SK-N-SH (cell line): Measurements from ENCODE around the gene SMU1. TPM values are rescaled to one million over a fixed set of nuclear protein-coding genes. Genes with fewer than 3 reads are reported as not detected.
"Not testable (repeated sequence)": the region's sequence is repeated elsewhere in the genome, so short reads cannot be mapped to it uniquely, and the experiment has no call there.

Source experiments
- CTCF ChIA-PET: fragments of 300-600, 350-600 bp; formaldehyde crosslinking; extraction: SDS; loops from one replicate; lab custom pipeline; 2021; lab: Yijun Ruan, JAX
- POLR2A ChIA-PET: fragments of 350-600 bp; sonication (Branson Sonifier 250); formaldehyde crosslinking; extraction: SDS; loops from one replicate; lab custom pipeline; 2020; ENCODE audit warnings: antibody characterized with exemption, inconsistent platforms; lab: Yijun Ruan, JAX
- DNase-seq: peaks from one replicate; pipeline ENCODE4 v3.0.0; 2012
- H2AFZ ChIP-seq: fragments of 200-600 bp; sonication (generic); 2 replicates; pipeline ENCODE4 v1.8.1; 2016; ENCODE audit warnings: antibody characterized with exemption, mild to moderate bottlenecking, low read depth
- H3F3A ChIP-seq: fragments of 200-600 bp; sonication (generic); replicated peaks from 2 replicates; pipeline ENCODE3; 2016; ENCODE audit warnings: antibody characterized with exemption, mild to moderate bottlenecking; ENCODE audit not compliant: insufficient read depth
- H3K27ac ChIP-seq, 2 experiments: fragments of 200-500 bp in 1 of 2; fragments of 200-600 bp in 1 of 2; sonication (Bioruptor generic) in 1 of 2; sonication (generic), shearing (Covaris generic) in 1 of 2; 2 replicates each; pipeline versions ENCODE4 v1.5.1 to v1.6.1; 2014 to 2016; ENCODE audit warnings: low read depth in 2 of 2, inconsistent platforms in 1 of 2, low read length in 1 of 2, mild to moderate bottlenecking in 1 of 2, mixed read lengths in 1 of 2
- H3K27me3 ChIP-seq: fragments of 200-600 bp; sonication (generic), shearing (Covaris generic); 2 replicates; pipeline ENCODE4 v1.6.1; 2016; ENCODE audit warnings: mixed run types; ENCODE audit not compliant: insufficient read depth
- H3K36me3 ChIP-seq, 2 experiments: fragments of 200-500 bp in 1 of 2; fragments of 200-600 bp in 1 of 2; sonication (Bioruptor generic) in 1 of 2; sonication (generic) in 1 of 2; replicated peaks in 1 of 2; 2 replicates each; pipeline versions ENCODE3 to v1.5.1; 2014 to 2016; ENCODE audit warnings: low read length in 1 of 2, mild to moderate bottlenecking in 1 of 2; ENCODE audit not compliant: insufficient read depth in 2 of 2, control insufficient read depth in 1 of 2
- H3K4me1 ChIP-seq, 2 experiments: fragments of 200-500 bp in 1 of 2; fragments of 200-600 bp in 1 of 2; sonication (Bioruptor generic) in 1 of 2; sonication (generic), shearing (Covaris generic) in 1 of 2; 2 replicates each; pipeline versions ENCODE4 v1.5.1 to v1.6.1; 2014 to 2016; ENCODE audit warnings: low read depth in 1 of 2, low read length in 1 of 2, mixed run types in 1 of 2; ENCODE audit not compliant: insufficient read depth in 2 of 2, control insufficient read depth in 1 of 2
- H3K4me2 ChIP-seq: fragments of 200-600 bp; sonication (generic), shearing (Covaris generic); 2 replicates; pipeline ENCODE4 v1.6.1; 2017; ENCODE audit warnings: mixed run types
- H3K4me3 ChIP-seq, 2 experiments: fragments of 200-500 bp in 1 of 2; fragments of 200-600 bp in 1 of 2; sonication (Bioruptor generic) in 1 of 2; sonication (generic), shearing (Covaris generic) in 1 of 2; 2 replicates each; pipeline versions ENCODE4 v1.5.1 to v1.8.1; 2014 to 2016; ENCODE audit warnings: low read depth in 2 of 2, inconsistent platforms in 1 of 2, low read length in 1 of 2, mild to moderate bottlenecking in 1 of 2, mixed read lengths in 1 of 2, moderate library complexity in 1 of 2
- H3K79me2 ChIP-seq: fragments of 200-600 bp; sonication (generic); 2 replicates; pipeline ENCODE4 v1.8.1; 2017; ENCODE audit warnings: mild to moderate bottlenecking; ENCODE audit not compliant: insufficient read depth
- H3K9ac ChIP-seq: fragments of 200-600 bp; sonication (generic); 2 replicates; pipeline ENCODE4 v1.6.1; 2017; ENCODE audit warnings: mixed run types
- H3K9me2 ChIP-seq: fragments of 200-600 bp; sonication (generic); 2 replicates; pipeline ENCODE4 v1.6.1; 2017; ENCODE audit warnings: mixed run types
- H3K9me3 ChIP-seq: fragments of 200-600 bp; sonication (generic); 2 replicates; pipeline ENCODE4 v1.6.1; 2017; ENCODE audit warnings: mixed run types, mild to moderate bottlenecking, moderate library complexity
- H4K20me1 ChIP-seq: fragments of 200-600 bp; sonication (generic); 2 replicates; pipeline ENCODE4 v1.6.1; 2017; ENCODE audit warnings: mild to moderate bottlenecking, mixed run types; ENCODE audit not compliant: insufficient read depth
- NFIC ChIP-seq: IDR thresholded peaks from 2 replicates; pipeline ENCODE4 v1.4.0; 2012; ENCODE audit warnings: borderline replicate concordance
- SIN3A ChIP-seq: IDR thresholded peaks from 2 replicates; pipeline ENCODE4 v1.6.1; 2012; ENCODE audit warnings: low read depth, mild to moderate bottlenecking, low read length, moderate library complexity, borderline replicate concordance
- WGBS: methylation state at CpG from one replicate; pipeline ENCODE4 v1.1.6; 2017; ENCODE audit warnings: low lambda C conversion rate; 5-methylcytosine and 5-hydroxymethylcytosine counted together
- polyA plus RNA-seq, 3 experiments: library from polyadenylated mRNA; depleted of rRNA; stranded (reverse); fragments of >200 nt; gene quantifications; 2 replicates each; pipeline ENCODE4 v1.2.3, GENCODE V29; 2012
- TF ChIP-seq, protein P1 (sequence below): IDR thresholded peaks from 2 replicates; pipeline ENCODE4 v1.6.1; 2012; ENCODE audit warnings: mild to moderate bottlenecking, low read depth, low read length, moderate library complexity

SMU1 gene
- polyA plus RNA-seq, 1 of the 3 experiments (the other 2 are of a cell fraction), result 9.8 TPM

DNA sequence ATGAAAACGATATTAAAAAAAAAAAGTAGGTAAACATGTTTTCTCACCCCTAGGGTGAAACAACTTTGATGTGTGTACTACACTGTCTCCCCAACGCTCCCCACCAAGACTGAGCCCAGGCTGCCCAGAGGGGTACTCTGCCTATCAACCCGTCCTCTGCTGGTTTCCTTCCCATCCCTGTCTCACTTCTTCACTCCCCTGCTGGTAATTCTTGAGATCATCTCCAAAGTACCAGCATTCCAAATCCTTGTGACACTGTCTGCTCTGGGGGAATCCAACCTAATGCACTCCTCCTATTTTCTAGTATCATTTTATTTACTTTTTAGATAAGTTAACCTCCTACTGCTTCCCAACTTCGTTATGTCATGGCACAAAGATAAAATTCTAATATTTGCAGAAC is 68.7 kb downstream of the SMU1 start (continued):
- TF ChIP-seq, protein P1, sequence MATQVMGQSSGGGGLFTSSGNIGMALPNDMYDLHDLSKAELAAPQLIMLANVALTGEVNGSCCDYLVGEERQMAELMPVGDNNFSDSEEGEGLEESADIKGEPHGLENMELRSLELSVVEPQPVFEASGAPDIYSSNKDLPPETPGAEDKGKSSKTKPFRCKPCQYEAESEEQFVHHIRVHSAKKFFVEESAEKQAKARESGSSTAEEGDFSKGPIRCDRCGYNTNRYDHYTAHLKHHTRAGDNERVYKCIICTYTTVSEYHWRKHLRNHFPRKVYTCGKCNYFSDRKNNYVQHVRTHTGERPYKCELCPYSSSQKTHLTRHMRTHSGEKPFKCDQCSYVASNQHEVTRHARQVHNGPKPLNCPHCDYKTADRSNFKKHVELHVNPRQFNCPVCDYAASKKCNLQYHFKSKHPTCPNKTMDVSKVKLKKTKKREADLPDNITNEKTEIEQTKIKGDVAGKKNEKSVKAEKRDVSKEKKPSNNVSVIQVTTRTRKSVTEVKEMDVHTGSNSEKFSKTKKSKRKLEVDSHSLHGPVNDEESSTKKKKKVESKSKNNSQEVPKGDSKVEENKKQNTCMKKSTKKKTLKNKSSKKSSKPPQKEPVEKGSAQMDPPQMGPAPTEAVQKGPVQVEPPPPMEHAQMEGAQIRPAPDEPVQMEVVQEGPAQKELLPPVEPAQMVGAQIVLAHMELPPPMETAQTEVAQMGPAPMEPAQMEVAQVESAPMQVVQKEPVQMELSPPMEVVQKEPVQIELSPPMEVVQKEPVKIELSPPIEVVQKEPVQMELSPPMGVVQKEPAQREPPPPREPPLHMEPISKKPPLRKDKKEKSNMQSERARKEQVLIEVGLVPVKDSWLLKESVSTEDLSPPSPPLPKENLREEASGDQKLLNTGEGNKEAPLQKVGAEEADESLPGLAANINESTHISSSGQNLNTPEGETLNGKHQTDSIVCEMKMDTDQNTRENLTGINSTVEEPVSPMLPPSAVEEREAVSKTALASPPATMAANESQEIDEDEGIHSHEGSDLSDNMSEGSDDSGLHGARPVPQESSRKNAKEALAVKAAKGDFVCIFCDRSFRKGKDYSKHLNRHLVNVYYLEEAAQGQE, result no peak
- TF ChIP-seq NFIC, result no peak
- no peak for TF ChIP-seq SIN3A

DNA sequence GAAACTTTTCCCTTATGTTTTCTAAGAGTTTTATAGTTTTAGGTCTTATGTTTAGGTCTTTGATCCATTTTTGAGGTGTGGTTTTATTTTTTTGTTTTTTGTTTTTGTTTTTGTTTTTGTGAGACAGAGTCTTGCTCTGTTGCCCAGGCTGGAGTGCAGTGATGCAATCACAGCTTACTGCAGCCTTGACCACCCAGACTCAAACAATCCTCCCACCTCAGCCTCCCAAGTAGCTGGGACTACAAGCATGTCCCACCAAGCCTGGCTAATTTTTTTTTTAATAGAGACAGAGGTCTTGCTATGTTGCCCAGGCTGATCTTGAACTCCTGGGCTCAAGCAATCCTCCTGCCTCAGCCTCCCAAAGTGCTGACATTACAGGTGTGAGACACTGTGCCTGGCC is 71.1 kb downstream of the SMU1 start:
- H3K9me3 ChIP-seq, H2AFZ ChIP-seq, H3K4me2 ChIP-seq, POLR2A ChIA-PET, H3K4me1 ChIP-seq, H3K27ac ChIP-seq, H4K20me1 ChIP-seq, H3F3A ChIP-seq, H3K36me3 ChIP-seq, H3K9ac ChIP-seq, H3K79me2 ChIP-seq, DNase-seq, H3K27me3 ChIP-seq, H3K4me3 ChIP-seq, CTCF ChIA-PET, H3K9me2 ChIP-seq: not testable (repeated sequence)

DNA sequence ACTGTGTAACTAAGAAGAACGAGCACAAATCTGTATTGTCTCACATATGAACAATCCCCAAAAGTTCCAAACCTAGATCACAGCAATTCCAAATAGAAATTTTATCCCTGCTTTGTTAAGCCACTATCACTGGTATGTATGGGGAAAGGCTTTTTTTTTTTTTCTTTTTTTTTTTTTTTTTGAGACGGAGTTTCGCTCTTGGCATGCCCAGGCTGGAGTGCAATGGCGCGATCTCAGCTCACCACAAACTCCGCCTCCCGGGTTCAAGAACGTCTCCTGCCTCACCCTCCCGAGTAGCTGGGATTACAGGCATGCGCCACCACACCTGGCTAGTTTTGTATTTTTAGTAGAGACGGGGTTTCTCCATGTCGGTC is 75.8 kb downstream of the SMU1 start:
- under 1% methylated on average over 12 of the region's 12 CpGs for WGBS
- H3K79me2 ChIP-seq, result peaks cover 54% of the 10 kb centered on the region

More for the DNA sequence above, 75.8 kb downstream of the SMU1 start:
- Histone ChIP-seq H3K27ac (peak overlapping the region in 1 of 2 experiments; percentile 92; a peak in 3 of 4 replicates), H3K9ac (peak overlapping the region; percentile 92), H3K4me3 (peak overlapping the region; percentile 89 to 95), H3K4me2 (peak overlapping the region; percentile 84), H3K36me3 (peaks cover 5 to 12% of the 10 kb centered on the region in 2 experiments), H3K4me1 (peaks cover 0 to 11% of the 10 kb centered on the region in 2 experiments; a peak in 2 of 4 replicates), H2AFZ (peak overlapping the region; percentile 89; the same call in 1 of the 2 replicates)
- not testable (repeated sequence) for H3K9me2 ChIP-seq, DNase-seq, H3K9me3 ChIP-seq, H4K20me1 ChIP-seq, H3F3A ChIP-seq, H3K27me3 ChIP-seq
- ChIA-PET POLR2A (interaction anchor here (1.9 kb wide), 1 partner anchor 25 kb away, joined by 17 read pairs; the partner anchor contains the start of gene DNAJA1), CTCF (interaction anchor here (0.6 to 1.0 kb wide), 2 partner anchors 20 to 1779 kb away, joined by 3 to 4 read pairs; no protein-coding TSS in a partner anchor)
